Mucosa of descending colon (tissue), 3 donors: ENCODE results near the gene KRTAP4-3. TPM values are rescaled to one million over a fixed set of nuclear protein-coding genes. Genes with fewer than 3 reads are reported as not detected.
"Not testable (repeated sequence)": the region's sequence is repeated elsewhere in the genome, so short reads cannot be mapped to it uniquely, and the experiment has no call there.

ENCODE experiments used
- ATAC-seq: fragments of 200-7000 bp; cut with Tn5 transposase; one replicate; pipeline ENCODE4 v1.9.1; 2020; ENCODE audit warnings: mild to moderate bottlenecking, moderate library complexity
- DNase-seq, 3 donors: peaks; one replicate each; pipeline ENCODE4 v3.0.0-alpha.2; 2020
- H3K36me3 ChIP-seq: fragments of 200-600 bp; one replicate; pipeline ENCODE4 v1.8.0; 2021; ENCODE audit warnings: low read depth, mild to moderate bottlenecking
- H3K4me1 ChIP-seq: fragments of 200-600 bp; one replicate; pipeline ENCODE4 v1.8.0; 2021; ENCODE audit warnings: low read depth, mild to moderate bottlenecking
- H3K4me3 ChIP-seq: fragments of 200-600 bp; one replicate; pipeline ENCODE4 v1.8.0; 2021; ENCODE audit warnings: mild to moderate bottlenecking
- H3K9me3 ChIP-seq: fragments of 200-600 bp; one replicate; pipeline ENCODE4 v1.8.0; 2021; ENCODE audit warnings: mild to moderate bottlenecking
- intact Hi-C, 2 donors: fragments of 100-400 bp; cut with DNase I in 1 of 2; cut with micrococcal nuclease in 1 of 2; formaldehyde crosslinking; loops; one replicate each; pipeline versions ENCODE4 v1.11.0 to v1.11.1; 2022; cut with DNase I, micrococcal nuclease
- total RNA-seq, 3 donors: library from RNA; stranded (reverse); fragmentation: NEBNext Ultra II Directional in 2 of 3; extraction: Animal tissue kit (Norgen Biotek cat#: 25700) in 2 of 3; gene quantifications; one replicate each; pipeline versions ENCODE4 v1.2.1 to v1.2.4, GENCODE V29; 2021 to 2023
- TF ChIP-seq, protein P1 (sequence below): fragments of 200-600 bp; IDR thresholded peaks from one replicate; pipeline ENCODE4 v1.8.0; 2022; ENCODE audit warnings: antibody characterized with exemption, mild to moderate bottlenecking
- donor health status: DM: no; HTN: no; CAD: no; lungs with moderate emphysema.
- donor health status: DM: no; HTN: no; CAD: no.
- donor health status: DM: no; HTN: yes; CAD: no.

The KRTAP4-3 gene
- total RNA-seq, 3 donors from 2014 or later: not detected

DNA sequence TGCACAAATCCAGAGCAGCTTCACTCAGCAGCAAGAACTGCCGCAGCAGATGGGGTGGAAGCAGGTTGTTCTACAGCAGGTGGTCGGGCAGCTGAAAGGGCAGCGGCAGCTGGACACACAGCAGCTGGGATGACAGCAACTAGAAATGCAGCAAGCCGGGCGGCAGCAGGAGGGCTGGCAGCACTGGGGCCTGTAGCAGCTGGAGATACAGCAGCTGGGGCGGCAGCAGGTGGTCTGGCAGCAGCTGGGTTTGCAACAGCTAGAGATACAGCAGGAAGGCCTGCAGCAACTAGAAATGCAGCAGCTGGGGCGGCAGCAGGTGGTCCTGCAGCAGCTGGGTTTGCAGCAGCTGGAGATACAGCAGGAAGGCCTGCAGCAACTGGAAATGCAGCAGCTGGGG lies 460 bp downstream of the KRTAP4-3 start:
- no peaks in the 10 kb centered on the region for H3K9me3 ChIP-seq
- intact Hi-C loops: no loop called here
- no peak overlapping the region for H3K4me3 ChIP-seq
- TF ChIP-seq, protein P1, sequence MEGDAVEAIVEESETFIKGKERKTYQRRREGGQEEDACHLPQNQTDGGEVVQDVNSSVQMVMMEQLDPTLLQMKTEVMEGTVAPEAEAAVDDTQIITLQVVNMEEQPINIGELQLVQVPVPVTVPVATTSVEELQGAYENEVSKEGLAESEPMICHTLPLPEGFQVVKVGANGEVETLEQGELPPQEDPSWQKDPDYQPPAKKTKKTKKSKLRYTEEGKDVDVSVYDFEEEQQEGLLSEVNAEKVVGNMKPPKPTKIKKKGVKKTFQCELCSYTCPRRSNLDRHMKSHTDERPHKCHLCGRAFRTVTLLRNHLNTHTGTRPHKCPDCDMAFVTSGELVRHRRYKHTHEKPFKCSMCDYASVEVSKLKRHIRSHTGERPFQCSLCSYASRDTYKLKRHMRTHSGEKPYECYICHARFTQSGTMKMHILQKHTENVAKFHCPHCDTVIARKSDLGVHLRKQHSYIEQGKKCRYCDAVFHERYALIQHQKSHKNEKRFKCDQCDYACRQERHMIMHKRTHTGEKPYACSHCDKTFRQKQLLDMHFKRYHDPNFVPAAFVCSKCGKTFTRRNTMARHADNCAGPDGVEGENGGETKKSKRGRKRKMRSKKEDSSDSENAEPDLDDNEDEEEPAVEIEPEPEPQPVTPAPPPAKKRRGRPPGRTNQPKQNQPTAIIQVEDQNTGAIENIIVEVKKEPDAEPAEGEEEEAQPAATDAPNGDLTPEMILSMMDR: no peak
- no peaks in the 10 kb centered on the region for H3K4me1 ChIP-seq
- DNase-seq (no peak), ATAC-seq (no peak)
- no peaks in the 10 kb centered on the region for H3K36me3 ChIP-seq

DNA sequence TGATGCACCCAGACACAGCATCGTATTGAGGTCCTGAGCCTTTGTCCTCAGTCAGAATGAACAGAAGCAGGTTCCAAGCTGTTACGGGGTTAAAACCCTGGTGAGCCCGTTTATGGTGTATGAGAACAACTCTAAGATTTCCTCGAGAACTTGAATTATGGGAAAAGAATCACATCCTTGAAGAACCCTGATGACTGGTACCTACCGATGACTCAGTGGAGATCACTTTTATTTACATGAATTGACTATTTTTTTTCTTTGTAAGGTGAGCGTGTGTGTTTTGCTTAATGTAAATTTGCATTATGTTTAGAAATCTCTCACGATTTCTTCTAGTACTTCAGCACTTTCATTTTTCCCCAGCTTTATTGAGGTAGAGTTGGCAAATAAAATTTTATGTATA lies 4.2 kb downstream of the KRTAP4-3 start:
- intact Hi-C loops: no loop called here
- Histone ChIP-seq H3K4me1 (no peaks in the 10 kb centered on the region), H3K4me3 (no peak overlapping the region), H3K9me3 (no peaks in the 10 kb centered on the region), H3K36me3 (no peaks in the 10 kb centered on the region)
- ATAC-seq: no peak
- DNase-seq: no peak
- TF ChIP-seq, protein P1: no peak

DNA sequence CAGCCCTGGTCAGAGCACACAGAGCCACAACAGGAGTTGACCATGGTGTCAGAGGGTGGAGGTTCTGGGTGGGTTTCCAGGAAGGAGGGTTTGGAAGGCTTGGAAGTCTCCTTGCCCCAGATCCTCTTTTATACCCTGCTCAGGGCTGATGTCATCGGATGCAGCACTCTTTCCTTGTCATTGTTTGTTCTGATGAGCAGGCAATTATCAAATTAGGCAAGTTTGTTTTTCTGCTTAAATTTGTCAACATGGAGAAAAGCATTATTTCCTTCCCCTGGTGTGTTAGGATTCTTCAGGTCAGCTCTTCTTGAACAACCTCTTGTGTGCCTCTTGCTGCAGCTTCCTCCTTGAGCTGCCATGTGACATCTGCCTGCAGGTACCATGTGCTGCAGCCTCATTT lies 7.4 kb downstream of the KRTAP4-3 start, which contains the start of gene KRTAP4-4:
TSS of gene KRTAP4-4 (minus strand) at position 101 of the 400 bp plus-strand sequence. CDS start at position 44, 57 bp downstream.
- intact Hi-C loops: no loop called here
- ATAC-seq (no peak), DNase-seq (no peak)
- Histone ChIP-seq H3K9me3 (no peaks in the 10 kb centered on the region), H3K36me3 (no peaks in the 10 kb centered on the region), H3K4me1 (no peaks in the 10 kb centered on the region), H3K4me3 (no peak within 1 kb of the TSS)
- TF ChIP-seq, protein P1: no peak

DNA sequence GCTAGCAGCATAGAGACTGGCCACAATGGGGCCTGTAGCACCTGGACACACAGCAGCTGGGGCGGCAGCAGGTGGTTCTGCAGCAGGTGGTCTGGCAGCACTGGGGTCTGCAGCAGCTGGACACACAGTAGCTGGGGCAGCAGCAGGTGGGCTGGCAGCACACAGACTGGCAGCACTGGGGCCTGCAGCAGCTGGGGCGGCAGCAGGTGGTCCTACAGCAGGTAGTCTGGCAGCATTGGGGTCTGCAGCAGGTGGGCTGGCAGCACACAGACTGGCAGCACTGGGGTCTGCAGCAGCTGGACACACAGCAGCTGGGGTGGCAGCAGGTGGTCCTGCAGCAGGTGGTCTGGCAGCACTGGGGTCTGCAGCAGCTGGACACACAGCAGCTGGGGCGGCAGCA lies 7.8 kb downstream of the KRTAP4-3 start:
- intact Hi-C loops, H3K4me3 ChIP-seq, H3K9me3 ChIP-seq, H3K36me3 ChIP-seq, DNase-seq, ATAC-seq, H3K4me1 ChIP-seq: not testable (repeated sequence)

DNA sequence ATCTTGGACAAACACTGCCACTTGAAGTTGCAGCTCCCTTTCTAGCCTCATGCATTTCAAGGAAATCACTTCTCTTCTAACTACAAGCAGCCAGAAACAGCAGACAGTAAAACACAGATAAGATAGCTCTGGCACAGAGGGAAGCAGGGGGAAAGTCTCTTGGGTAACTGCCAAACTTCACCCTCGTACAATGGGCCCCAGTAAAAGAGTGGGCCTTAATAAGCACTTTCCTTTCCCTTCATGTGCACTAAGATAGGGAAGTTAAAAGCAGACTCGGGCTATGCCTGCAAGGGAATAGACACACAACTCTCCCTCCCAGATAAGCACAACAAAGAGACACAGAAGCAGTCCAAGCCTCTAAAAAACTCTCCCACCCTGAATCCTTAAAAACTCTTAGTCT lies 14.2 kb downstream of the KRTAP4-3 start:
- intact Hi-C loops: no loop called here
- Histone ChIP-seq H3K36me3 (no peaks in the 10 kb centered on the region), H3K9me3 (no peaks in the 10 kb centered on the region), H3K4me1 (no peaks in the 10 kb centered on the region), H3K4me3 (no peak overlapping the region)
- ATAC-seq (no peak), DNase-seq (no peak)
- TF ChIP-seq, protein P1: no peak

DNA sequence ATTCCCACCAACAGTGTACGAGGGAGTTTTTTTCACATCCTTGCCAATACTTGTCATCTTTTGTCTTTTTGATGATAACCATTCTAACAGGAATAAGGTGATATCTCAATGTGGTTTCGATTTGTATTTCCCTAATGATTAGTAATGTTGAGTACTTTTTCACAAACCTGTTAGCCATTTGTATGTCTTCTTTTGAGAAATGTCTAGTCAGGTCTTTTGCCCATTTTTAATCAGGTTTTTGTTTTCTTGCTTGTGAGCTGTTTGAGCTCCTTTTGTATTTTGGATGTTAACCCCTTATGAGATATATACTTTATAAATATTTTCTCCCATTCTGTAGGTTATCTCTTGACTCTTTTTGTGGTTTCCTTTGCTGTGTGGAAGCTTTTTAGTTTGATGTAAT lies 16.5 kb downstream of the KRTAP4-3 start:
- ATAC-seq (no peak), DNase-seq (no peak)
- no peaks in the 10 kb centered on the region for H3K4me1 ChIP-seq
- H3K36me3 ChIP-seq: no peaks in the 10 kb centered on the region
- H3K9me3 ChIP-seq: no peaks in the 10 kb centered on the region
- TF ChIP-seq, protein P1: no peak
- intact Hi-C loops: no loop called here
- H3K4me3 ChIP-seq: no peak overlapping the region
